Skeletal muscle satellite cell (primary cell): ENCODE results near the gene CLPTM1L.
"Not testable (repeated sequence)": the region's sequence is repeated elsewhere in the genome, so short reads cannot be mapped to it uniquely, and the experiment has no call there.

Experiments
- H3K27me3 ChIP-seq: 2 replicates; pipeline ENCODE4 v1.7.0; 2013; ENCODE audit warnings: low read length; ENCODE audit not compliant: control insufficient read depth, insufficient read depth
- H3K36me3 ChIP-seq: 2 replicates; pipeline ENCODE4 v1.7.0; 2013; ENCODE audit warnings: mild to moderate bottlenecking, control low read depth, low read length; ENCODE audit not compliant: insufficient read depth
- H3K4me1 ChIP-seq: 2 replicates; pipeline ENCODE4 v1.7.0; 2013; ENCODE audit warnings: low read length; ENCODE audit not compliant: control insufficient read depth, insufficient read depth
- H3K4me2 ChIP-seq: 2 replicates; pipeline ENCODE4 v1.7.0; 2013; ENCODE audit warnings: mild to moderate bottlenecking, low read length
- H3K4me3 ChIP-seq: 2 replicates; pipeline ENCODE4 v1.7.0; 2013; ENCODE audit warnings: low read length
- H3K9ac ChIP-seq: 2 replicates; pipeline ENCODE4 v1.7.0; 2013; ENCODE audit warnings: mild to moderate bottlenecking, low read depth, low read length, moderate library complexity
- H3K9me3 ChIP-seq: replicated peaks from 2 replicates; pipeline ENCODE4 v1.7.0; 2013; ENCODE audit warnings: mild to moderate bottlenecking, control low read depth, low read length

Gene CLPTM1L

DNA sequence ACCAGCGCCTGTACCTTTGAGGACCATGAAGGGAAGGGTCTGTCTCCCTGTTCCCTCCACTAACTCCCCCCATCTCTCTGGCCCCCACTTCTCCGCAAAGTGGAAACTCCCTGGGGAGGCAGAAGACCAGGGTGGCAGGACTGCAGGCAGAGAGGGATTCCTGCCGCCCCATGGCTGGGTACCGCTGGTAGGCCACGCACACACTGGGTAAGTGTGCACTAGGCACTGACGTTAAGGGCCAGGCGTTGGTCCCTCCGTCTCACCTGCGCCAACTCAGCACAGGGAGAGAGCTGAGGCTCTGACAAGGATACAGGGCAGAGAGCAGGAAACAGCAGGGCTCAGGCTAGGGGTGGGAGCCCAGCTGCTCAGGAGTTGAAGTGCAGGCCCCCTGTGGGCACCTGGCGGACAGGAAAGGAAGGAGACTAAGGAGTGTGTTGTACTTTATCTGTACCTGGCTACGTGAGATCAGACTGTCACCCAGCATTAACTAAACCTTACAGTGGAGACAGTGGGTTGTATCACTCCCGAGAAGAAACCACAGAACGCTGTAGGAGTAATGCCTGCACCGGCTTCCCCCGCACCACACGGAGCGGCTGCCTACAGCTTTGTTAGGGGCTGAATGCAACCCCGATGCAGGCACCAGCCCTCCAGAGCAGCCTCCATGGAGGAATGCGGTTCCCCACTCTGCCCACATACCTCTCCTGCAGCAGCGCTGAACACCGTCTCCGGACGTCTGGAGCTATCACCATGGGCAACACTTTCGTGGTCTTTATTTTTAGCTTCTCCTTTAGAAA is 34.2 kb upstream of the CLPTM1L start:
- Histone ChIP-seq H3K4me2 (no peak overlapping the region), H3K9me3 (no peaks in the 10 kb centered on the region), H3K9ac (no peak overlapping the region), H3K4me3 (no peak overlapping the region), H3K27me3 (peaks cover 52% of the 10 kb centered on the region), H3K4me1 (no peaks in the 10 kb centered on the region), H3K36me3 (no peaks in the 10 kb centered on the region)

DNA sequence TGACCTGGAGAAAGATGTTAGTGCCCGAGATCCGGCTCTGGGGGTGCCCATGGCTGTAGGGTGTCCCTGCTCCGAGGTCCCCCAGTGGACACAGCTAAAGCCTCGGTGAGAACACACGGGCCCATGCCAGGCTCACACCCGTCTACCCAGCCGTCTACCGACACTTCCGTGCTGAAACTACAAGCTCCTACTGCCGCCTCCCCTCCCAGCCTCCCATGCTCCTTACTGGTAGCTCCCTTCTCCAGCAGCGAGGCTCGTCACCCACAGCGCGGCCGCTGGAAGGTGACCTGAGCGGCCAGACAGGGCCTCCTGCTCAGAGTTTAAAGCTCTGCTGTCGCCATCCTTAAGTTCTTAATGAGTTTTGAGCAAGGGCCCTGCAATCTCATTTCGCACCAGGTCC is 33.2 kb upstream of the CLPTM1L start:
- H3K4me1 ChIP-seq, result no peaks in the 10 kb centered on the region
- H3K9ac ChIP-seq, result no peak overlapping the region
- no peak overlapping the region for H3K4me2 ChIP-seq
- H3K4me3 ChIP-seq, result no peak overlapping the region
- H3K36me3 ChIP-seq, result no peaks in the 10 kb centered on the region
- no peaks in the 10 kb centered on the region for H3K9me3 ChIP-seq
- H3K27me3 ChIP-seq, result peaks cover 48% of the 10 kb centered on the region

DNA sequence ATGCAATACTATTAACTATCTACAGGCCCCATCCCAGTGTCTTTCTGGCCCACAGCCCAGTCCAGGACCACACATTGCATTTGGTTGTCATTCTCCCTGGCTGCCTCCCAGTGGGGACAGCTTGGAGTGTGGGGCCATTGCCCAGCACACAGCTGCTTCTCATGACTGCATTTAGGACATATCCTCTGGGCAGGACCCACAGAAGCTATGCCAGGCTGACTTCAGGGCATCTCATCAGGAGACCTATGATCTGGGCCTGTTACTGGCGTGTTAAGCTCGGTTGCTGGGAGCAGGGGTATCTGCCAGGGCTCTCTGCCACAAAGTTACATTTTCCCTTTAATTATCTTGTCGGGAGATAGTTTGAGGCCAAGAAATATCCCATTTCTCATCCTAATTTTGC is 32.1 kb upstream of the CLPTM1L start:
- no peaks in the 10 kb centered on the region for H3K9me3 ChIP-seq
- H3K9ac ChIP-seq, result no peak overlapping the region
- H3K4me1 ChIP-seq, result no peaks in the 10 kb centered on the region
- no peak overlapping the region for H3K4me3 ChIP-seq
- no peaks in the 10 kb centered on the region for H3K36me3 ChIP-seq
- no peak overlapping the region for H3K4me2 ChIP-seq
- H3K27me3 ChIP-seq, result peaks cover 53% of the 10 kb centered on the region

- Histone ChIP-seq H3K9ac (no peak overlapping the region), H3K4me3 (no peak overlapping the region), H3K9me3 (no peaks in the 10 kb centered on the region), H3K4me1 (no peaks in the 10 kb centered on the region), H3K36me3 (no peaks in the 10 kb centered on the region), H3K27me3 (peaks cover 55% of the 10 kb centered on the region), H3K4me2 (no peak overlapping the region)
Observed at GRCh38 chr5:1375871-1376810, 31.2 kb upstream of the CLPTM1L start.

GRCh38 chr5:1374679-1375055 is 29.8 kb upstream of the CLPTM1L start:
- Histone ChIP-seq H3K27me3 (peaks cover 47% of the 10 kb centered on the region), H3K4me1 (no peaks in the 10 kb centered on the region), H3K36me3 (no peaks in the 10 kb centered on the region), H3K4me3 (no peak overlapping the region), H3K4me2 (no peak overlapping the region), H3K9ac (no peak overlapping the region), H3K9me3 (no peaks in the 10 kb centered on the region)

- no peak overlapping the region for H3K9ac ChIP-seq
- peaks cover 48% of the 10 kb centered on the region for H3K27me3 ChIP-seq
- no peak overlapping the region for H3K4me2 ChIP-seq
- H3K4me1 ChIP-seq, result no peaks in the 10 kb centered on the region
- no peak overlapping the region for H3K4me3 ChIP-seq
- H3K36me3 ChIP-seq, result no peaks in the 10 kb centered on the region
- no peaks in the 10 kb centered on the region for H3K9me3 ChIP-seq
Observed at GRCh38 chr5:1374030-1374678, 29.3 kb upstream of the CLPTM1L start.

- H3K9ac ChIP-seq, H3K9me3 ChIP-seq, H3K4me1 ChIP-seq, H3K4me3 ChIP-seq, H3K4me2 ChIP-seq, H3K36me3 ChIP-seq: not testable (repeated sequence)
- H3K27me3 ChIP-seq, result peaks cover 57% of the 10 kb centered on the region
Observed at GRCh38 chr5:1371972-1372342, 27.1 kb upstream of the CLPTM1L start.

DNA sequence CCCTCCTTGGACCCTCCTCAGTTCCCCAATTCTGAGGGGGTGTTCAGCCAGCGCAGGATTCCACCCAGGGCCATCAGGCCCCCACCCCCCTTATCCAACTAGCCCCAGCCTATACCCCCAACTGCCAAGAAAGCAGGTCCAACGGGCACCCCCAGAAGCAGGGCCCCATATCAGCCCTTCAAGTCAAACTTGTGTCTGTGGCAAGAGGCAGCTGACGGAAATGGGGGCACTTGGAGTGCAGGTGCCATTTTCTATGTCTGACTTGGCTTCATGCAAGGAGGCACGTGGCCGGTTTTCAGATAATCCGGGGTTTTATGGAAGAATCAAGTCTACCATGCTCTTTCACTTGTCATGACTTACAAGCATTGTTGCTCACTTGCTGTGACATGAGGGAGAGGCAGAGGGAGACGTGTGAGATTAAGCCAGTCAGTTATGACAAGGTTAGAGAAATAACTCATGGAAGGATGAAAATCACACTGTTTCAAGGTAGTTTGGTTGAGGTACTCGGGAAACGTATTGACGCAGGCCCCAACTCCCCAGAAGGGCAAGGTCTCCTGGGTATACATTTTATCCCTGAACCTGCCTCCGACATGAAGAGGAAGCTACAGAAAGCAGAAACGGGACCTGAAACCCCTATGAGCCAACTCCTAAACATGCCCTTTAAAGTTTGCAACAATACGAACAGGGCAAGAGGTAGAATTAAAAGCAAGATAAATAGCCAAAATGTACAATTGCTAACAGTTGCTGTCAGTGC is 26.5 kb upstream of the CLPTM1L start:
- Histone ChIP-seq H3K4me1 (no peaks in the 10 kb centered on the region), H3K36me3 (no peaks in the 10 kb centered on the region), H3K4me3 (no peak overlapping the region), H3K9me3 (no peaks in the 10 kb centered on the region), H3K9ac (no peak overlapping the region), H3K4me2 (no peak overlapping the region), H3K27me3 (peaks cover 60% of the 10 kb centered on the region)

GRCh38 chr5:1370006-1370405 is 25.1 kb upstream of the CLPTM1L start:
- Histone ChIP-seq H3K4me1 (no peaks in the 10 kb centered on the region), H3K9me3 (no peaks in the 10 kb centered on the region), H3K4me2 (no peak overlapping the region), H3K36me3 (no peaks in the 10 kb centered on the region), H3K9ac (no peak overlapping the region), H3K4me3 (no peak overlapping the region), H3K27me3 (peaks cover 51% of the 10 kb centered on the region)

GRCh38 chr5:1368756-1369155 is 23.9 kb upstream of the CLPTM1L start:
- H3K4me2 ChIP-seq, result no peak overlapping the region
- no peaks in the 10 kb centered on the region for H3K9me3 ChIP-seq
- H3K27me3 ChIP-seq, result peaks cover 48% of the 10 kb centered on the region
- no peak overlapping the region for H3K9ac ChIP-seq
- H3K36me3 ChIP-seq, result no peaks in the 10 kb centered on the region
- H3K4me1 ChIP-seq, result no peaks in the 10 kb centered on the region
- H3K4me3 ChIP-seq, result no peak overlapping the region

- Histone ChIP-seq H3K4me3 (no peak overlapping the region), H3K4me2 (no peak overlapping the region), H3K9ac (no peak overlapping the region), H3K27me3 (peaks cover 48% of the 10 kb centered on the region), H3K9me3 (no peaks in the 10 kb centered on the region), H3K4me1 (no peaks in the 10 kb centered on the region), H3K36me3 (no peaks in the 10 kb centered on the region)
Observed at GRCh38 chr5:1368236-1368635, 23.3 kb upstream of the CLPTM1L start.
